SK-N-SH (cell line): ENCODE measurements around the gene HSDL1. TPM values are rescaled to one million over a fixed set of nuclear protein-coding genes. Genes with fewer than 3 reads are reported as not detected.

Experiments used
- CTCF ChIA-PET: fragments of 300-600, 350-600 bp; formaldehyde crosslinking; extraction: SDS; loops from one replicate; lab custom pipeline; 2021; lab: Yijun Ruan, JAX
- POLR2A ChIA-PET: fragments of 350-600 bp; sonication (Branson Sonifier 250); formaldehyde crosslinking; extraction: SDS; loops from one replicate; lab custom pipeline; 2020; ENCODE audit warnings: antibody characterized with exemption, inconsistent platforms; lab: Yijun Ruan, JAX
- DNase-seq: peaks from one replicate; pipeline ENCODE4 v3.0.0; 2012
- H2AFZ ChIP-seq: fragments of 200-600 bp; sonication (generic); 2 replicates; pipeline ENCODE4 v1.8.1; 2016; ENCODE audit warnings: antibody characterized with exemption, mild to moderate bottlenecking, low read depth
- H3F3A ChIP-seq: fragments of 200-600 bp; sonication (generic); replicated peaks from 2 replicates; pipeline ENCODE3; 2016; ENCODE audit warnings: antibody characterized with exemption, mild to moderate bottlenecking; ENCODE audit not compliant: insufficient read depth
- H3K27ac ChIP-seq, 2 experiments: fragments of 200-500 bp in 1 of 2; fragments of 200-600 bp in 1 of 2; sonication (Bioruptor generic) in 1 of 2; sonication (generic), shearing (Covaris generic) in 1 of 2; 2 replicates each; pipeline versions ENCODE4 v1.5.1 to v1.6.1; 2014 to 2016; ENCODE audit warnings: low read depth in 2 of 2, inconsistent platforms in 1 of 2, low read length in 1 of 2, mild to moderate bottlenecking in 1 of 2, mixed read lengths in 1 of 2
- H3K27me3 ChIP-seq: fragments of 200-600 bp; sonication (generic), shearing (Covaris generic); 2 replicates; pipeline ENCODE4 v1.6.1; 2016; ENCODE audit warnings: mixed run types; ENCODE audit not compliant: insufficient read depth
- H3K36me3 ChIP-seq, 2 experiments: fragments of 200-500 bp in 1 of 2; fragments of 200-600 bp in 1 of 2; sonication (Bioruptor generic) in 1 of 2; sonication (generic) in 1 of 2; replicated peaks in 1 of 2; 2 replicates each; pipeline versions ENCODE3 to v1.5.1; 2014 to 2016; ENCODE audit warnings: low read length in 1 of 2, mild to moderate bottlenecking in 1 of 2; ENCODE audit not compliant: insufficient read depth in 2 of 2, control insufficient read depth in 1 of 2
- H3K4me1 ChIP-seq, 2 experiments: fragments of 200-500 bp in 1 of 2; fragments of 200-600 bp in 1 of 2; sonication (Bioruptor generic) in 1 of 2; sonication (generic), shearing (Covaris generic) in 1 of 2; 2 replicates each; pipeline versions ENCODE4 v1.5.1 to v1.6.1; 2014 to 2016; ENCODE audit warnings: low read depth in 1 of 2, low read length in 1 of 2, mixed run types in 1 of 2; ENCODE audit not compliant: insufficient read depth in 2 of 2, control insufficient read depth in 1 of 2
- H3K4me2 ChIP-seq: fragments of 200-600 bp; sonication (generic), shearing (Covaris generic); 2 replicates; pipeline ENCODE4 v1.6.1; 2017; ENCODE audit warnings: mixed run types
- H3K4me3 ChIP-seq, 2 experiments: fragments of 200-500 bp in 1 of 2; fragments of 200-600 bp in 1 of 2; sonication (Bioruptor generic) in 1 of 2; sonication (generic), shearing (Covaris generic) in 1 of 2; 2 replicates each; pipeline versions ENCODE4 v1.5.1 to v1.8.1; 2014 to 2016; ENCODE audit warnings: low read depth in 2 of 2, inconsistent platforms in 1 of 2, low read length in 1 of 2, mild to moderate bottlenecking in 1 of 2, mixed read lengths in 1 of 2, moderate library complexity in 1 of 2
- H3K79me2 ChIP-seq: fragments of 200-600 bp; sonication (generic); 2 replicates; pipeline ENCODE4 v1.8.1; 2017; ENCODE audit warnings: mild to moderate bottlenecking; ENCODE audit not compliant: insufficient read depth
- H3K9ac ChIP-seq: fragments of 200-600 bp; sonication (generic); 2 replicates; pipeline ENCODE4 v1.6.1; 2017; ENCODE audit warnings: mixed run types
- H3K9me2 ChIP-seq: fragments of 200-600 bp; sonication (generic); 2 replicates; pipeline ENCODE4 v1.6.1; 2017; ENCODE audit warnings: mixed run types
- H3K9me3 ChIP-seq: fragments of 200-600 bp; sonication (generic); 2 replicates; pipeline ENCODE4 v1.6.1; 2017; ENCODE audit warnings: mixed run types, mild to moderate bottlenecking, moderate library complexity
- H4K20me1 ChIP-seq: fragments of 200-600 bp; sonication (generic); 2 replicates; pipeline ENCODE4 v1.6.1; 2017; ENCODE audit warnings: mild to moderate bottlenecking, mixed run types; ENCODE audit not compliant: insufficient read depth
- CHD2 ChIP-seq: fragments of 150-350 bp; IDR thresholded peaks from 2 replicates; pipeline ENCODE4 v1.6.1; 2018; ENCODE audit warnings: low read length; ENCODE audit not compliant: partially characterized antibody
- EZH2phosphoT487 ChIP-seq: fragments of 200-600 bp; sonication (generic); IDR thresholded peaks from 2 replicates; pipeline ENCODE4 v1.6.1; 2017; ENCODE audit warnings: low read depth, mixed run types, mild to moderate bottlenecking, antibody characterized with exemption, moderate library complexity, borderline replicate concordance
- FOXJ3 ChIP-seq: sonication (generic); formaldehyde crosslinking; IDR thresholded peaks from 2 replicates; pipeline ENCODE4 v1.5.1; 2020; ENCODE audit warnings: mild to moderate bottlenecking, missing genetic modification reagents
- FOXM1 ChIP-seq: IDR thresholded peaks from 2 replicates; pipeline ENCODE4 v1.4.0; 2012; ENCODE audit warnings: low read depth, mild to moderate bottlenecking
- GABPA ChIP-seq: IDR thresholded peaks from 2 replicates; pipeline ENCODE4 v1.4.0; 2012; ENCODE audit warnings: low read depth, mild to moderate bottlenecking
- MEF2A ChIP-seq: IDR thresholded peaks from 2 replicates; pipeline ENCODE4 v1.4.0; 2012; ENCODE audit warnings: low read depth, borderline replicate concordance
- MXI1 ChIP-seq: IDR thresholded peaks from 2 replicates; pipeline ENCODE4 v1.6.1; 2012; ENCODE audit warnings: mild to moderate bottlenecking, low read depth, low read length, improper control_type of control experiment
- NFIC ChIP-seq: IDR thresholded peaks from 2 replicates; pipeline ENCODE4 v1.4.0; 2012; ENCODE audit warnings: borderline replicate concordance
- POLR2AphosphoS5 ChIP-seq: IDR thresholded peaks from 2 replicates; pipeline ENCODE4 v1.6.1; 2012; ENCODE audit warnings: low read depth, low read length
- RAD21 ChIP-seq: IDR thresholded peaks from 2 replicates; pipeline ENCODE4 v1.6.1; 2012; ENCODE audit warnings: mild to moderate bottlenecking, low read length
- RCOR1 ChIP-seq: fragments of 150-350 bp; IDR thresholded peaks from 2 replicates; pipeline ENCODE4 v1.6.1; 2017; ENCODE audit warnings: antibody characterized with exemption, low read length
- SIN3A ChIP-seq: IDR thresholded peaks from 2 replicates; pipeline ENCODE4 v1.6.1; 2012; ENCODE audit warnings: low read depth, mild to moderate bottlenecking, low read length, moderate library complexity, borderline replicate concordance
- SMC3 ChIP-seq: IDR thresholded peaks from 2 replicates; pipeline ENCODE4 v1.6.1; 2012; ENCODE audit warnings: low read depth, low read length, improper control_type of control experiment
- TAF1 ChIP-seq: IDR thresholded peaks from 2 replicates; pipeline ENCODE4 v1.6.1; 2012; ENCODE audit warnings: low read depth, mild to moderate bottlenecking, low read length, moderate library complexity, borderline replicate concordance
- WGBS: methylation state at CpG from one replicate; pipeline ENCODE4 v1.1.6; 2017; ENCODE audit warnings: low lambda C conversion rate; 5-methylcytosine and 5-hydroxymethylcytosine counted together
- polyA plus RNA-seq, 3 experiments: library from polyadenylated mRNA; depleted of rRNA; stranded (reverse); fragments of >200 nt; gene quantifications; 2 replicates each; pipeline ENCODE4 v1.2.3, GENCODE V29; 2012
- TF ChIP-seq, protein P1 (sequence below): IDR thresholded peaks from 2 replicates; pipeline ENCODE4 v1.4.0; 2012; ENCODE audit warnings: low read depth
- TF ChIP-seq, protein P2 (sequence below): IDR thresholded peaks from 2 replicates; pipeline ENCODE4 v1.4.0; 2012; ENCODE audit warnings: low read depth, borderline replicate concordance
- TF ChIP-seq, protein P3 (sequence below): fragments of 200-600 bp; sonication (generic); IDR thresholded peaks from 2 replicates; pipeline ENCODE4 v1.6.1; 2017; ENCODE audit warnings: antibody characterized with exemption, mild to moderate bottlenecking, moderate library complexity

The HSDL1 gene
- polyA plus RNA-seq, 1 of the 3 experiments (the other 2 are of a cell fraction) = 14.5 TPM

DNA sequence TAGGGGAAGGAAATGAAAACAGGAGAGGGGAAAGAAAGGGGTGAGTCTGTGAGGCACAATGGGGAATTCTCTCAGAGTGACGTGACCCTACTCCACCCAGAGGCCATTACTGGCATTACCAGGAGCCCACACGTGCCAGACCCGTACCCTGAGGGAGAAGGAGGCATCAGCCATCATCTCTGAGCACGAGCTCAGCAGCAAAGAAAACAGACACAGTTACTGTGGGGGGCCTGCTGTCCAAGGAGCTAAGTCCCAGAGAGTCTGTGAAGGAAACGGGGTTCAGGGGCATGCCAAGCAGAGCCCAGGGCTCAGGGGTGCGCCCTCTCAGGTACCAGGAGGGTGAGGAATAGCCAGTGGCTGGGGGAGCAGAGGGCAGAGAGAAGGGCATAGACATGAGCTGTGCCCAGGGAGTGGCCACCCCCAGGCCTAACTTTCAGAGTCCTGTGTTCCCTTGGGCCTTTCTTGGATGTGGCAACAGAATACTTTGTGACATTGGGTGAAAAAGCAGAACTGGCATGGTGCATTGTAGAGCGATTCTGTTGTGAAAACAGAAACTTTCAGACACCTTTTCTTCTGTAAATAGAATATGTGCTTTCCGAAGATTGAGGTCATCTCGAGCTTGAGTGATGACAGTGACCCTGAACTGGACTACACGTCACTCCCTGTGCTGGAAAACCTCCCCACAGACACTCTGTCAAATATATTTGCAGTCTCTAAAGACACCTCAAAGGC is 30.5 kb upstream of the HSDL1 start:
- Histone ChIP-seq H3K27ac (no peak overlapping the region), H3K9me2 (no peaks in the 10 kb centered on the region), H4K20me1 (0 out of 2 replicates have a peak, but pooled peaks cover 5% of the 10 kb centered on the region), H3K4me1 (peaks cover 0 to 7% of the 10 kb centered on the region in 2 experiments; a peak in 1 of 4 replicates), H3K79me2 (no peaks in the 10 kb centered on the region), H3K4me3 (no peak overlapping the region), H3K27me3 (no peaks in the 10 kb centered on the region), H3K4me2 (no peak overlapping the region), H3K36me3 (peaks cover 0 to 21% of the 10 kb centered on the region in 2 experiments), H3K9ac (no peak overlapping the region), H2AFZ (no peak overlapping the region), H3F3A (no peaks in the 10 kb centered on the region), H3K9me3 (no peaks in the 10 kb centered on the region)
- 33% methylated on average over 9 of the region's 10 CpGs for WGBS
- TF ChIP-seq SMC3 (peak; percentile 74), RAD21 (peak; percentile 91), RCOR1 (peak; percentile 59; the same call in 1 of the 2 replicates), FOXM1 (no peak), CHD2 (peak; percentile 18), MEF2A (no peak), EZH2phosphoT487 (no peak), TAF1 (no peak), MXI1 (peak; percentile 95)
- TF ChIP-seq, protein P1, sequence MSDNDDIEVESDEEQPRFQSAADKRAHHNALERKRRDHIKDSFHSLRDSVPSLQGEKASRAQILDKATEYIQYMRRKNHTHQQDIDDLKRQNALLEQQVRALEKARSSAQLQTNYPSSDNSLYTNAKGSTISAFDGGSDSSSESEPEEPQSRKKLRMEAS = peak; percentile 69
- TF ChIP-seq, protein P2, sequence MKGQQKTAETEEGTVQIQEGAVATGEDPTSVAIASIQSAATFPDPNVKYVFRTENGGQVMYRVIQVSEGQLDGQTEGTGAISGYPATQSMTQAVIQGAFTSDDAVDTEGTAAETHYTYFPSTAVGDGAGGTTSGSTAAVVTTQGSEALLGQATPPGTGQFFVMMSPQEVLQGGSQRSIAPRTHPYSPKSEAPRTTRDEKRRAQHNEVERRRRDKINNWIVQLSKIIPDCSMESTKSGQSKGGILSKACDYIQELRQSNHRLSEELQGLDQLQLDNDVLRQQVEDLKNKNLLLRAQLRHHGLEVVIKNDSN = peak; percentile 7; the same call in 1 of the 2 replicates
- TF ChIP-seq, protein P3, sequence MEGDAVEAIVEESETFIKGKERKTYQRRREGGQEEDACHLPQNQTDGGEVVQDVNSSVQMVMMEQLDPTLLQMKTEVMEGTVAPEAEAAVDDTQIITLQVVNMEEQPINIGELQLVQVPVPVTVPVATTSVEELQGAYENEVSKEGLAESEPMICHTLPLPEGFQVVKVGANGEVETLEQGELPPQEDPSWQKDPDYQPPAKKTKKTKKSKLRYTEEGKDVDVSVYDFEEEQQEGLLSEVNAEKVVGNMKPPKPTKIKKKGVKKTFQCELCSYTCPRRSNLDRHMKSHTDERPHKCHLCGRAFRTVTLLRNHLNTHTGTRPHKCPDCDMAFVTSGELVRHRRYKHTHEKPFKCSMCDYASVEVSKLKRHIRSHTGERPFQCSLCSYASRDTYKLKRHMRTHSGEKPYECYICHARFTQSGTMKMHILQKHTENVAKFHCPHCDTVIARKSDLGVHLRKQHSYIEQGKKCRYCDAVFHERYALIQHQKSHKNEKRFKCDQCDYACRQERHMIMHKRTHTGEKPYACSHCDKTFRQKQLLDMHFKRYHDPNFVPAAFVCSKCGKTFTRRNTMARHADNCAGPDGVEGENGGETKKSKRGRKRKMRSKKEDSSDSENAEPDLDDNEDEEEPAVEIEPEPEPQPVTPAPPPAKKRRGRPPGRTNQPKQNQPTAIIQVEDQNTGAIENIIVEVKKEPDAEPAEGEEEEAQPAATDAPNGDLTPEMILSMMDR = peak; percentile 78
- peak; percentile 91 for DNase-seq
- CTCF ChIA-PET = interaction anchor here (0.6 to 9.0 kb wide), 39 partner anchors 9 to 323 kb away, joined by 3 to 109 read pairs (median 5); partner anchors contain the start of genes ADAD2, DNAAF1, HSDL1 and MBTPS1
- POLR2A ChIA-PET = interaction anchor here (1.2 kb wide), 1 partner anchor 12 kb away, joined by 4 read pairs; the partner anchor contains the start of gene TAF1C

DNA sequence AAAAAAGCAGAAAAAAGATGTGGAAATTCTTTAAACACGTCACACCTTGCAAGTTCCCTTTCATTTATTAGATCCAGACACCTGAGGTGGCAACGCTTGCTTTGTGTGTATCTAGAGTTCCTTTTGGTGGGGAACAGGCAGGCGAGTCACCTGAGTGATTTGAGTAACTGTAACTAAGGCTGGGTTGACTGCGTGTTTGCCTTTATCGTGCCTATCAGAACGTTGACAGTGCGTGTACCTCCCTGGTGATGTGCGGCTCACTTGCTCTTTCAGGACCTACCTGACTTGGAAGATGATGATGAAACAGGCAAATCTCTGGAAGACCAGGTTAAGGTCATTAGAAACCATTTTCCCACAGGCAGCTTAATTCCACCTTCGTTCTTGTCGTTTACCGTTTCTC is 29.4 kb upstream of the HSDL1 start:
- 78% methylated on average over 11 of the region's 11 CpGs for WGBS
- CTCF ChIA-PET = interaction anchor here (0.7 to 9.0 kb wide), 22 partner anchors 8 to 307 kb away, joined by 3 to 109 read pairs (median 8); partner anchors contain the start of genes ADAD2, DNAAF1, HSDL1 and MBTPS1

More for the DNA sequence above, 29.4 kb upstream of the HSDL1 start:
- no peak for TF ChIP-seq NFIC
- TF ChIP-seq RAD21 = no peak
- no peak for TF ChIP-seq FOXM1
- TF ChIP-seq, protein P2 = no peak
- TF ChIP-seq GABPA = no peak
- TF ChIP-seq POLR2AphosphoS5 = no peak
- TF ChIP-seq, protein P1 = no peak
- TF ChIP-seq CHD2 = no peak
- no peak for TF ChIP-seq SIN3A
- TF ChIP-seq MXI1 = no peak
- TF ChIP-seq FOXJ3 (CRISPR knock-in tag) = no peak
- H3K9me2 ChIP-seq = no peaks in the 10 kb centered on the region
- H2AFZ ChIP-seq = no peak overlapping the region
- POLR2A ChIA-PET = no interaction called here
- H3K9me3 ChIP-seq = no peaks in the 10 kb centered on the region
- no peak for DNase-seq
- H3K36me3 ChIP-seq = peaks cover 0 to 11% of the 10 kb centered on the region in 2 experiments
- H3K4me1 ChIP-seq = peaks cover 0 to 7% of the 10 kb centered on the region in 2 experiments; a peak in 1 of 4 replicates
- H3K4me2 ChIP-seq = no peak overlapping the region
- no peaks in the 10 kb centered on the region for H3F3A ChIP-seq
- no peaks in the 10 kb centered on the region for H3K27me3 ChIP-seq
- no peak overlapping the region for H3K4me3 ChIP-seq
- H3K9ac ChIP-seq = no peak overlapping the region
- H3K27ac ChIP-seq = no peak overlapping the region
- H4K20me1 ChIP-seq = 0 out of 2 replicates have a peak, but pooled peaks cover 5% of the 10 kb centered on the region
- no peaks in the 10 kb centered on the region for H3K79me2 ChIP-seq
